T-helper 9 cell (primary cell): ENCODE data around the gene COTL1.

ENCODE experiments used
- DNase-seq: peaks from one replicate; pipeline ENCODE4 v3.0.0-alpha.2; 2020

COTL1 gene

DNA sequence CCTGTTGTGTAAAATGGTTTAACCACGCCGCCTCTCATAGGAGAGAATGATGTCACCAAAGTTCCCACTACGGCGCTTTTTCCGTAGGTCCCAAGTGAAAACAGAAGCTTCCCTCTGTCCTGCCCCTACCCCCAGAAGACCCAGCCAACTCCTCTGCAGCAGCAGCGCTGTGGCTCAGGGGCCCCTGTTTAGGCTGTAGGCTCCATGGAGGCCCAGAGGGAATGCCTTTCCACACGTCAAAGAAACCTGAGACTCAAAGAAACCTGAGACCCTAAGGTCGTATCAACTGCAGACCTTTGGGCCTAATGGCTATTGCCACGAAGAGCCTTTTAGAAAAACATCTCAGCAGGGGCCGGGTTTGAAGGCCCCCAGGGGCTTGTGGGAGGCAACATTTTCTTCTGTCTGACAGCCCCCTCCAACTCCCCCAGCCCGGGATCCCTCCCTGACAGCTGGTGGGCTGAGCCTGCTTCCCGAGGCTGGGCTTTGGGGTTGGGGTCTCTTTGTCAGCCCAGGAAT, 70.3 kb downstream of the COTL1 start:
- no peak for DNase-seq

DNA sequence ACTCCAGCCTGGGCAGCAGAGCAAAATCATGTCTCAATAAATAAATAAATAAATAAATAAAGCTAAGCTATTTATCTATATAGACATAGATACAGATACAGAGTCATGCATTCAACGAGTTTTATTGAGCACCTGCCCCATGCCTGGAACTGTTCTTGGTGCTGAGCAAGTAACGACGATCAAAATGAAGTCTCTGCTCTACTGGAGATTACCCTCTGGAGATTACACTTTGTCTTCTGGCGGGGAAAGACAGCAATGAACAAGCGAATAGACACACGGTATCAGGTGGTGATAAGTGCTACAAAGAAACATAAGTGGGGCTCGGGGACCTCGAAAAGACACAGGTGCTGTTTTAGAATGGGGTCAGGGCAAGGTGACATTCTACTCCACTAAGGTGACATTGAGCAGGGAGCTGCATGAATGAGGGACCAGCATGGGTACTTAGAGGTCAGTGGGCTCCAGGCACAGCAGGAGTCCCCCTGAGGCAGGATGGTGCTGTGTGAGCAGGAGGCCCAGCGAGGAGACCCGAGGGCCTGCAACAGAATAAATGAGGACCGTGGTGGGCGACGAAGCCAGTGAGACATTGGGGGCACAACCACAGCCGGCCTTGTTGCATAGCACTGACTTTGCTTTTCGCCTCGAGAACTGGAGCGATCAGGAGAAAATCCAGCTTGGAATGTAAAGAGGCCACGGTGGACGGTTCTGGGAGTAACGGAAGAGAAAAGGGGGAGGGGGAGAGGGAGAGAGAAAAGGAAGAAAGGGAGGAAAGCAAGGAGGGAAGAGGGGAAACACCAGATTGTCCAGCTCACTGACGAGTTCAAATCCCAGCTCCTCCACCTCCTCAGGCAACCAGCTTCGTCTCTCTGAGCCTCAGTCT, 71.0 kb downstream of the COTL1 start:
- DNase-seq: no peak

DNA sequence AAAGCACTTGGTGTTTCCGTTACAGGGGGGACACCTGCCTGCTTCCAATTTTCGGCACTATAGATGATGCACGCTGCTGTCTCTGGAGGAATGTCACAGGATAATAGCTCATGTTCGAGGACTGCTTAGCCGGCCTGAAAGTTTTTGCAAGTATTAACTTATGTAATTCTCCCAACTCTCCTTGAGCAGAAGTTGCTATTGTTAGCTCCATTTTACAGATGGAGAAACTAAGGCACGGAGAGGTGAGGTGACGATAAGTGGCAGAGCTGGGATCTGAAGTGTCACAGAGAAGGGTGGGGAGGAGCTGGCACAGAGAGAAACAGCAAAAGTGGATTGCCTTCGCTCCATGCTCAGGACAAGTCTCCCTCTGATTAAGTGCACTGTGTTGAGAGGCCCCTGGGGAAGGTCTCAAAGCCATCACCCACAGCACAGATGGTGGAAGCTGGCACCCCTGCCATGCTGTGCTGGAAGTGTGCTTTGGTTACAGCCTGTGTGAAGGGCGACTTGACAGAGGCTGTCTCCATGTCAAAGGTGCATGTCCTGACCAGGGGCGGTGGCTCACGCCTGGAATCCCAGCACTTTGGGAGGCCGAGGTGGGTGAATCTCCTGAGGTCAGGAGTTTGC, 72.7 kb downstream of the COTL1 start:
- no peak for DNase-seq

DNA sequence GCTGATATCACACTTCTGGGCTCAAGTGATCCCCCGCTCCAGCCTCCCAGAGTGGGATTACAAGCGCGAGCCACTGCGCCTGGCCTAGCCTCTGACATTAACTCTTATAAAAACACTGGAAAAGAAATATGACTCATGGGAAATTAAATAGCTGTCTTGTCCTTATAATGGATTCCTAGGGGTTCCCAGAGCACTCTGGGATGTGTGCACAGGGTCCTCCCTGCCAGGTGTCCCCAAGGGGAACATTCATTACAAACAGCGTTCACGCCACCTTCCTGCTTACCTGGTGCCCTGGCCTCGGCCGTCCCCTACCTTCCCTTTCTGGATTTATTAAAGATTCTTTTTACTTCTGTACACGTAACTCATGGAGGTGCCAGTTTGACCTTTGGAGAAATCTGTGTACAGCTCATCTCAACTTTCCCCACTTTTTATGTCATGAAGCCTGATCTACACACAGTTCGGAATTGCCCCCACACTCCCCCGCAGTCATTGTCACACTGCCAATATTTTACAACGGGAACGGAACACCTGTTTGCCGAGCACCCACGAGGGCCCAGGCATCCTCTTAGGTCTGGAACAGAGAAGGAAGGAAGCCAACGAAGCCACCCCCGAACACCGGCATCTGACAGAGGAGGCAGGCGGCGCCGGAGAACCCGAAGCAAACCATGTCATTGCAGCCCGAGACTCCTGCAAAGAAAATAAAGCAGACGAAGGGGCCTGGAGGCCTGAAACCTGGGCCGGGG, 73.7 kb downstream of the COTL1 start:
- DNase-seq: no peak

DNA sequence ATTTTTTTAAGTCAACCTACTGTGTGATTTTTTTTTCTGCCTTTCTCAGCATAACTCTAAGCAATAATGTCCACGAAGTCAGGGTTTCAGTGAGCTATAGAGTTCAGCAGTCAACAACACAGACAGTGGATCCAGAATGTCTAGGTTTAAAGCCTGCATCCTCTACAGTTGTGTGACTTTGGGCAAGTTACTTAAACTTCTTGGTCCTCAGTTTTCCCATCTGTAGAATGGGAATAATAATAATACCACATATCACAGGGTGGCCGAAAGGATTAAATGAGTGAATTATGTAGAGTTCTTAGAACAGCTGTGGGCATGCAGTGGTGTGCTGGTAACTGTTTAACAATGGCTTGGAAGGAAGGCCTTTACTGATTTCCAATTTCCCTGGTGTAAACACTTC, 74.6 kb downstream of the COTL1 start:
- no peak for DNase-seq

DNA sequence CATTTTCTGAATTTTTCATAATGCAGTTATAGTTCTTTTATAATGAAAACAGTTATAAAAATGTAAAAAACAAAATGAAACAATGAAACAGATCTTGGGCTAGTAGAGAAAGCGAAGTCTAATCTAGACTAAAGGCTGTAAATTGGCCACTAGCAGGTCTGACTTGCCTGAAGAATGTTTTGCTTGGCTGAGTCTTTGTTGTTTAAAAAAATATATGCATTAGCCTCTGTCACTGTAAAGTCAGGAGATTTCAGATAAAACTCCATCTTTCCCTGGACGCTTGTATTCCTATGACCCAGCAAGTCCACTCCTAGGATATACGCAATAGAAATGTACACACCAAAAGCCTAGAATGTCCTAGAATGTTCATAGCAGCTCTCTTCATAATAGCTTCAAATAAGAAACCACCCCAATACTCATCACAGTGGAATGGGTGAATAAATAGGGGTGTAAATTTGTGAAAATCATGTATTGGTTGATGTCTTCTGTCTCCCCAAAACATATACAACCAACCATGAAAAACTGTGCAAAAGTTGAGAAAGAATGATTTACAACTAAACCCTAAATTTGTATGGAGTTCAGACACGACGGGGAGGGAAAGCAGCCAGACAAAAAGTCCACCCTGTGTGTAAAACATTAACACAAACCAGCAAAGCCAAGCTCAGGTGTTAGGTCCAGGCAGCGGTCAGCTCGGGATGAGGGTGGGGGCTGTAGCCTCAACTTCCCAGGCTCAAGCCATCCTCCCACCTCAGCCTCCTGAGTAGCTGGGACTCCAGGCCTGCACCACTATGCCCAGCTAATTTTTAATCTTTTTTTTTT, 75.7 kb downstream of the COTL1 start:
- DNase-seq: no peak

DNA sequence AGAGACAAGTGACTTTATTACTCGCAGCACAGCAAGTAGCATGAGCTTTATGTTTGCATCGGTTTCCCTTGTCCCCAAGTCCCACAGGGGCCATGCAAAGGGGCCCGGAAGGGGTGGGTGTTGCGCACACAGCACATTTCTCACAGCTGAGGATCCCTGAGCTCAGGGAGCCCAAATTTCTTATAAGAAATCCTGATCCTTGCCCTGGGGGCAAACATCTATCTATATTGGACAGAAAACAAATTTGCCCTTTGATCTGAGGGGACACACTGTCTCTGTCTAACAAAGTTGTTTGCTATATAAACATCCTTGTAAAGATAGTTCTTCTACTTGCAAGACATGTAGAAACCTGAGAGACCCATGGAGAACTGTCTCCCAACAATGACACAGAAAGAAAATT, 77.7 kb downstream of the COTL1 start:
- no peak for DNase-seq

DNA sequence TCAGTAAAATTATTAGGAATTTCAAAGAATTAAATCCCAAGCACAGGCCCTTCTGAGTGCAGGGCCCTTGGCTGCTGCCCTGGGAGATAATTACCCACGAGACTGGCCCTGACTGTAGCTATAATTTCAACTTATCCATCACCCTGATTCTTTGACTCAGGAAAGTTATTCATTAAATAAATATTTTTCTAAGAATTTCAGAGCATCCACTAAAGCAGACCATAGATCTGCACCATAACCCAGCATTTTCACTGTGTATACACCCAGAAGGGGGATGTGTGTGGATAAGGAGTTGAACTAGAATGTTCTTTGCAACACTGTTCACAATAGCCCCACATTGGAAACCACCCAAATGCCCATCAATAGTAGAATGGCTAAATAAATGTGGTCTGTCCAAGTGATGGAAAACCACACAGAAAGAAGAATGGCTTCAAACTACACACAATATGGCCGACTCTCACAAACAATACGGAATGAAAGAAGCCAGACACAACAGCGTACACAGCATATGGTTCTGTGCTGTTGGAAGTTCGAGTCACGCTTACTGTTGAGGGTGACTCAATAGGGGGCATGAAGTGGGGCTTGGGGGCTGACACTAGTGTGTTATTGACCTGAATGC, 79.5 kb downstream of the COTL1 start:
- DNase-seq: no peak

DNA sequence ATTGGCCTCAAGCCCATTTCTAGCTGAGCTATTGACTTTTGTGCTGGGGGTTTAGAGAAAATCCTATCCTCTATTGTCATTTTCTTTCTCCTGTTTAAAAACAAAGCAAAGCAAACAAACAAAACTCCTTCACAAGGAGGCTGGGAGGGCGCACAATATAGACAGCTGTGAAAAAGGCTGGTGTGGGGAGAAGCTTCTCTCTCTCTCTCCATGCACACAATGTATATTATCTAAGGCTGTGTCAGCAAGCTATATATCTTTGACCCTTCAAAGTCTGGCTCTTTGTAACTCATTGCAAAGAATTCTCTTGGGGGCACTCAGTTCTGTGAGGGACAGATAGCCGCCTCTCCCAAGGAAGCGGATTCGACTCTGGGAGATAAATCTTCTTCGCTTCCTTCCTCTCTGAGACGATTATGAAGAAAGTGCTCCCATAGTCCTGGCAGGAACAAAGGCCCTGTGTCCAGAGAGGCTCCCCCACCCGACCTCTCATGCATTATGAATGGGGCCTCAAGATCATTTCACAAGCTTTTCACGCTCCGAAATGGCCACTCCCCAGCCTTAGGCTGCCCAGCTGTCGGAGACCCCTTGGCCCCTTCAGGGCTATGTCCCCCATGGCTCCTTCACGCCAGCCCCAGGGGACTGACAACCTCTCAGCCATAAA, 80.3 kb downstream of the COTL1 start:
- no peak for DNase-seq

DNA sequence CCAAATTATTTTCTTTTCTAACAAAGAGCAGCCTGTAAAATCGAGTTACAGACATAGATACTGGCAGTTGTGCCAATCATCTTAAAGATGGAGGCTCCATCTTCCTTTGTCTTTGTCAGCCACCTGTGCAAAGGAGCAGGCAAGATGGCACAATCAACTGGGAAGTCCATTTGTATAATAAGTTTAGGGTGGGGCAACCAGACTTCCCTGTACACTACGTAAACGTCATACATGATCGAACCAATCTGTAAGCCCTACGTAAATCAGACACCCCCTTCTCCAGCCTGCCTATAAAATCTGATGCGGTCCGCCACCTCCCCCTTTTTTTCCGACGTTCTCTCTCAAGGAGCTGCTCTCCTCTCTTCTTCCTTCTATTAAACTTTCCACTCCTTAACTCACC, 82.0 kb downstream of the COTL1 start:
- DNase-seq: no peak

DNA sequence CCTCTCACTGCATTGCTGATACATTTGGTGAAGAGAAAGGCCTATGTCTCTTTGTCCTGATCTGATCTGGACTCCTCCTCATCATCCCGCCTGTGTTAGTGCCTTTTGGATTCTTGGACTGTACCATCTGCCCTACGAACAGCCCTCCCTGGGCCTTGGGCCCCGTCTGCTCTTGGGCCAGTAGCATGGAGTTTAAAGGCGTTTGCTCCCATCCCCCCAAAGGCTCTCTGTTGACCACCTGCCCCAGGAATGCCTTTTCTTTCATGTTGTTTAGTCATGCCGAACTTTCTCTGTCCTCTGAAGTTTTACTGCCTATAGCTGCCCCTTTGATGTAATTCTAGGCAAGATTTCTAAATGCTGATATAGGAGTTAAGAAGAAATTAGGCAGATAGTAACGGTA, 82.5 kb downstream of the COTL1 start:
- DNase-seq: no peak

DNA sequence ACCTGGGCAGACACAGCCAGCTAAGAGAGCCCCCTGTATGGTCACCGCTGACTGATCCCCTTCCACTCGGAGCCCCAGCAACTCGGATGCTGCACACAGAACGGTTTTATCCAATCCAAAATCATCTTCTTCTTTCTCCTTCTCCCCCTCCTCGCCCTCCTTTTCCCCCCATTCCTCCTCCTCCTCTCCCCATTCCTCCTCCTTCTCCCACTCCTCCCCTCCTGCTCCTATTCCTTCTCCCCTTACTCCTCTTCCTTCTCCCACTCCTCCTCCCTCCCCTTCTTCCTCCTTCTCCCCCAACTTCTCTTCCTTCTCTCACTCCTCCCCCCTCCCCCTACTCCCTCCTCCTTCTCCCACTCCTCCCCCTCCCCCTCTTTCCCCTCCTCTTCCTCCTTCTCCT, 83.1 kb downstream of the COTL1 start:
- DNase-seq: no peak

DNA sequence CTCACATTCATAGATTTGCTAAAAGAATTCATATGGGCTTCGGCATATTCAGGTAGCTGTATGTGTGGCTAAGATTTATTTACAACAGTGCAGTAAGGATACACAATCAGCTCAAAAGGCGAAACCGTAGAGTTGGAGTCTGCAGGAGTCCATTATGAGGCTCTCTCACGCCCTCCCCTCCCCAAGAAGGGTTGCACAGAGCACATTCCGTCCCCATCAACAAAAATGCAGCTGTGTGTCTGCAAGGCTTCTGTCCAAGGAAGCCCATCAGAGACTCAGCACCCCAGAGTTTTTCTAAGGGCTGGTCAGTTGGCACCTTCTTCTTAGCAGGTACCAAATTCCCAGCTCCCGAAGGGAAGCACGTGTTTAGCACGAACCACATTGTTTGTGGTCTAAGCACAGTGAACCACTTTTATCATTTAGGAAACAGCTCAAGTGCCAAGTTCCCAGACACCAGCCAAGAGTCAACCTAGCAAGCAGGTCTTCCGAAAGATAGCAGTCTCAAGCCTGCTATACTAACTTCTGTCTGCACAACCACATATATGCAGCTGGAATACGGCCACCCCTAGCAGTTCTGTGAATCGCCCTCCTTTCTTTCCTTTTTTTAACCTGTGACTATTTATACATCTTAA, 84.9 kb downstream of the COTL1 start:
- no peak for DNase-seq

DNA sequence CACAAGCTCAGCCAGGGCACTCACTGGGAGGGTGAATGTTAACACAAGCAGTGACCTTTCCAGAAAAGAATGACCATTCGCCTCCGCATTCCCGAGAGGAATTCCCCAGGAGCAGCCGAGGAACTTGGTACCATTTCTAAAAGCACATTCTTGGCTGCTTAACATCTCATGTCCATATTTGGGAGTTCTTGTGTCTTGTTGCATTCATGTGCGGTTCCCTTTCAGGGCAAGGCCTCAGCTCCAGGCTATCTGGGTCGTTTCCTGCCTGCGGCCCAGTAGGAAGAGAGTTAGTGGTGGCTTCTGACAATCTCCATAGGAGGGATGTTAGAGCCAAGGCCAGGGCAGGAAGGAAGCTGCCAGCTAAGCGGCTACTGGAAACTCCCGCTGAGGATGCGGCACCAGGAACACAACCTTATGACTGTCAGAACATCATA, 85.6 kb downstream of the COTL1 start:
- no peak for DNase-seq

DNA sequence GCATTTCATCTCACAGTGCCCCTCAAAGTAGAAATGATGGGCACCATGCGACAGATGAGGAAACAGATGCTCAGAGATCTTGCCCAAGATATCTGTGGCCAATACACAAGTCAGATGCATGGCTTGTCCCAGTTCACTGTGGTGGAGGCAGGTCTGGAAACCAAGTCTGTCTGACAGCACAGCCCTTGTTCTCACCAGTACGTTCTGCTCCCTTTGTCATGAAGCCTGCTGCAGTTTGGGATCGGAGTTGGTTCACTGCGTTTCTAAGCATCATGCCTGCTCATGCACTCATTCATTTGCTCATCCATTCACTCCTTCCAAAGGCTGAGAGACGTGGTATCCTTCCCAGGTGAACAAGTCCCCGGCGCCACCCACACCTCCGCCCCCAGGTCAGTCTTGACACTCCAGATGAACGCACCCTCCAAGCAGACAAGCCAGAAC, 86.2 kb downstream of the COTL1 start:
- no peak for DNase-seq

DNA sequence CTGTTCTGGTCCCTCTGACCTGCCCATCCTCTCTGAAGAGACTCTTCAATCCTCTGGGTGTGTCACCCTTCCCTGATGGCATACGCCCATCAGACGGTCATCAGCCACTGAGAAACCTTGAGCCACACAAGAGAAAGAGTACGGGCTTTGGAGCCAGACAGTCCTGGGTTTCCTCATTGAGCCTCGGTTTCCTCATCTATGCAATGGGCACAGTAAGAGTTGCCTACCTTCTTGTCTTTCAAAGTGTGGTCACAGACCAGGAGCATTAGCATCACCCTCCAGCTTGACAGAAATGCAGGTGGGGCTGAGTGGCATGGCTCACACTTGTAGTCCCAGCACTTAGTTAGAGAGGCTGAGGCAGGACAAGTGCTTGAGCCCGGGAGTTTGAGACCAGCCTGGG, 87.3 kb downstream of the COTL1 start:
- DNase-seq: no peak

DNA sequence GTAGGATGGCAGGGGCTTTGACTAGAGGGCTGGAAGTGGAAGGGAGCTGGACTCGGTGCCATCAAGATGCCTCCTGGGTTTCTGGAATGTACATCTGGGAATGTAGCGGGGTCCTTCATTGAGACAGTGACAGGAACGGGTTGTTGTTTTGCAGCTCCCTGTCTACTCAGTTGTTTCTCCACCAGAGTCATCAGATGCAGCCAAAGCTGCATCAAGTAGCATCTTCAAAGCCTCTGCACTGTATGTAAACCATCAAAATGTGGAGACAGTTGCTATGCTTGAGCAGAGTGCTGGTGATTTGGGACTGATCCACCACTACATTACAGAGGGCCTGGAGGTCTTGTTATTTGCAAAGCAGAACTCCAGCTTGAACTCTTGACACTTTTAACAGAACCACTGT, 88.3 kb downstream of the COTL1 start:
- DNase-seq: no peak

DNA sequence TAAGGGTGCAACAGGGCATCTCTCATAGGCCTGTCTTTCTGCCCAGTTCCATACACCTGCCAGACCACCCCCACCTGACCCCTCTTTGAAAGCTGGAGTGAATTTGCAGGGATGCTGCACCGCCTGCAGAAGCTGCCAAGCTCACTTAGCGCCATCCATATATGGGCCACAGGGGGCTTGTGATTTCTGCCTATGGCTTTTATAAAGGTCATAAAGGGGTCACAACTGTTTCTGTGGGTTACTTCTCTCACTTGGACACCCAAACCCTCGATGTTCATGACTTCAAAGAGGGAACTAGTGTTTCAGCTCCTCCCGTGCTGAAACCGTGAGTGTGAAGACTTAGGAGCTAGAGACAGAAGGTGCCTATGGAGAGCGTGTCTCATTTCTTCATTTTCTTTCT, 89.6 kb downstream of the COTL1 start:
- DNase-seq: no peak

DNA sequence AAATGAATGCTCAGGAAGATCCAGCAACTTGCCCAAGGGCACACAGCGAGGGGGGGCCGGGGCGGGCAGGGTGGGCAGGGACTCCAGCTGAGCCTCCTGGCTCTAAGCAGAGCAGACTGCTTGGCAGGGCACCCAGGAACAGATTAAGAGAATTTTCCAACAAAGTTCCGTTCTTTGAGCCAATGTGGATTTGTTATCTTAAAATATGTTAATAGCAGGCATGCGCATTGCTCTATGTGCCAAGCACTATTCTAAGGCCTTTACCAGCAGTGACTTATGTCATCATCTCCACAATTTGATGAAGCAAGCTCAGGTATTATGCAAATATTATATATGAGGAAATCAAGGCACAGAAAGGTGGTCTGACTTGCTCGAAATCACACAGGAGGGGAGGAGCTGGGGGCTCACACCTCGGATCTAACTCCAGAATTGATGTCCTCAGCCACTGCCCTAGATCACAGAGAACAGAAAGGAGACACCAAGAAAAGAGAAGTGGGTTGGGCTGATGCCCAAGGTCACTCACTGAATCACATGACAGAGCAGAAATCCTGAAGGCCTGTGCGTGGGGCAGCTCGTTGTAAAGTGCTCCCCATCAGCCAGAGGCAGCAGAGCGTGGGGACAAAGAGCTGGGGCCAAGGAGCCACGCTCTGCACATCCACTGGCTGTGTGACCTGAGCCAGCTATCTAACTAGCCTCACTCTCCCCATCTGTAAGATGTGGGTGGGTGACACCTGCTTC, 90.2 kb downstream of the COTL1 start:
- DNase-seq: no peak

DNA sequence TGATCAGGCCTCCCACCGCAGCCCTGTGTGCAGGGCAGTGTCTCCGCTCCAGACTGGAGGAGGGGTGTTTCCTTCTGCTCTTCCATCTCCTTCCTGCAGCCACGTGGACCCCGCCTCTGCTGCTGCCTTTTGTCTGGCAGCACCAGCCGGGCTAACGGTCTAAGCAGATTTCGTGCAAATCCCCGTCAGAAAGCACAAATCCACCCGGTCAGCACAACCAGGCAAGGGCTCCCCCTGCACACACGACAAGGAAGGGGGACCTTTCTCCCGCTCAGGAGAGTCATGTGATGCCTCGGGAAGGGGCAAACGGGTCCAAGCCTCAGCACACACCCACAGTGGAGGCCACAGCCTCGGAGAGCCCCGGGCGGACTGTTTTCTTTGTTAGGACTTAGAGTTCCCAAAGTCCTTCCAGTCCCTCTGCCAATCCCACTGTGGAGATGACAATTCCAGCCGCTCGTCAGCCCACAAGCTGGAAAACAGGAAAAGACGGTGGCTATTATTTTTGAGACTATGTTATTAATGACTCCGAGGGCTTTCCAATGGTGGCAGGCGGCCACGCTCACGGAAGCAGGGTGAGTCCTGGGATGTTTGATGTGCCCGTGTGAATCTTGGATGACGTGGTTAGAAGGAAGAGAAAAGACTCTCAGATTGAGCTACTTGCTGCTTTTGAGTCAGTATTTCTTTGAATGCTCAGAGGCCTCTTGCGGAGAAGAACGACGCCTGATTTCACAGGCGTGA, 90.9 kb downstream of the COTL1 start:
- DNase-seq: no peak
